PC-3 (cell line): ENCODE results near the gene UPB1.

Experiments
- CTCF ChIP-seq: fragments of 300-600 bp; sonication (generic); conservative IDR thresholded peaks from 2 replicates; pipeline ENCODE4 v1.5.1; 2017; ENCODE audit warnings: antibody characterized with exemption, low read depth, mild to moderate bottlenecking, low read length
- EZH2 ChIP-seq: fragments of 300-600 bp; sonication (generic); IDR thresholded peaks from one replicate; pipeline ENCODE4 v1.6.1; 2017; ENCODE audit warnings: antibody characterized with exemption, mild to moderate bottlenecking, low read length; ENCODE audit not compliant: unreplicated experiment

- TF ChIP-seq CTCF (no peak), EZH2 (no peak)
These were observed 22.3 kb downstream of the UPB1 start for GRCh38 chr22:24517446-24517845.
